Nephron (organoid): ENCODE measurements around the gene ADARB2.
A peak's percentile ranks its signal among the peaks of the same experiment; 100 is the strongest.

Experiments used
- H3K27ac Mint-ChIP-seq, 3 experiments: 2 replicates each; pipeline ENCODE4 v1.8.0; 2020; ENCODE audit warnings: mixed read lengths in 3 of 3, mild to moderate bottlenecking in 2 of 3, moderate library complexity in 1 of 3
- H3K27me3 Mint-ChIP-seq: 2 replicates; pipeline ENCODE4 v1.8.0; 2021; ENCODE audit warnings: low read depth, mild to moderate bottlenecking, moderate library complexity, mixed read lengths
- H3K36me3 Mint-ChIP-seq: 2 replicates; pipeline ENCODE4 v1.8.0; 2020; ENCODE audit warnings: low read depth, mixed read lengths
- H3K4me1 Mint-ChIP-seq: 2 replicates; pipeline ENCODE4 v1.8.0; 2020; ENCODE audit warnings: mixed read lengths
- H3K4me3 Mint-ChIP-seq, 3 experiments: 2 replicates each; pipeline ENCODE4 v1.8.0; 2020; ENCODE audit warnings: mild to moderate bottlenecking in 3 of 3, mixed read lengths in 3 of 3, moderate library complexity in 2 of 3
- H3K9me3 Mint-ChIP-seq: 2 replicates; pipeline ENCODE4 v1.8.0; 2020; ENCODE audit warnings: mixed read lengths
- CTCF ChIP-seq, 3 experiments: fragments of 200-600 bp; sonication (generic); IDR thresholded peaks; one replicate each; pipeline ENCODE4 v1.5.0; 2021; ENCODE audit warnings: antibody characterized with exemption in 3 of 3; ENCODE audit not compliant: unreplicated experiment in 3 of 3

Gene ADARB2

GRCh38 chr10:1323951-1324350, 413.4 kb downstream of the ADARB2 start:
- H3K4me1 Mint-ChIP-seq: no peaks in the 10 kb centered on the region
- no peak overlapping the region for H3K27ac Mint-ChIP-seq
- H3K9me3 Mint-ChIP-seq: peaks cover 3% of the 10 kb centered on the region
- H3K27me3 Mint-ChIP-seq: peaks cover 5% of the 10 kb centered on the region
- TF ChIP-seq CTCF (IDR thresholded peaks at IDR 0.05; ENCODE audit: unreplicated experiment in 3 of 3): no peak
- no peaks in the 10 kb centered on the region for H3K36me3 Mint-ChIP-seq
- H3K4me3 Mint-ChIP-seq: no peak overlapping the region

GRCh38 chr10:1320739-1321320, 416.5 kb downstream of the ADARB2 start:
- H3K27ac Mint-ChIP-seq: no peak overlapping the region
- H3K36me3 Mint-ChIP-seq: no peaks in the 10 kb centered on the region

GRCh38 chr10:1316809-1317143, 420.5 kb downstream of the ADARB2 start:
- Mint-ChIP-seq H3K9me3 (no peaks in the 10 kb centered on the region), H3K4me3 (peak overlapping the region in 1 of 3 experiments; percentile 6), H3K36me3 (no peaks in the 10 kb centered on the region), H3K4me1 (peaks cover 13% of the 10 kb centered on the region), H3K27me3 (peaks cover 15% of the 10 kb centered on the region), H3K27ac (peak overlapping the region; percentile 33 to 59 (median 58))
- no peak for TF ChIP-seq CTCF (IDR thresholded peaks at IDR 0.05; ENCODE audit: unreplicated experiment in 3 of 3)

More at GRCh38 chr10:1320739-1321320, 416.5 kb downstream of the ADARB2 start:
- peaks cover 11% of the 10 kb centered on the region for H3K27me3 Mint-ChIP-seq
- no peaks in the 10 kb centered on the region for H3K9me3 Mint-ChIP-seq
- no peak overlapping the region for H3K4me3 Mint-ChIP-seq
- TF ChIP-seq CTCF (IDR thresholded peaks at IDR 0.05; ENCODE audit: unreplicated experiment in 3 of 3): no peak
- H3K4me1 Mint-ChIP-seq: peaks cover 13% of the 10 kb centered on the region

GRCh38 chr10:1316121-1316808, 421.1 kb downstream of the ADARB2 start:
- no peaks in the 10 kb centered on the region for H3K36me3 Mint-ChIP-seq
- peak overlapping the region; percentile 33 to 59 (median 58) for H3K27ac Mint-ChIP-seq
- H3K9me3 Mint-ChIP-seq: no peaks in the 10 kb centered on the region
- H3K27me3 Mint-ChIP-seq: peaks cover 17% of the 10 kb centered on the region
- no peak for TF ChIP-seq CTCF (IDR thresholded peaks at IDR 0.05; ENCODE audit: unreplicated experiment in 3 of 3)
- peaks cover 13% of the 10 kb centered on the region for H3K4me1 Mint-ChIP-seq
- H3K4me3 Mint-ChIP-seq: peak overlapping the region in 1 of 3 experiments; percentile 6

- Mint-ChIP-seq H3K4me1 (peaks cover 13% of the 10 kb centered on the region), H3K9me3 (no peaks in the 10 kb centered on the region)
- no peak for TF ChIP-seq CTCF (IDR thresholded peaks at IDR 0.05; ENCODE audit: unreplicated experiment in 3 of 3)
These were observed 422.1 kb downstream of the ADARB2 start for GRCh38 chr10:1315178-1315577.

GRCh38 chr10:1311726-1312125, 425.6 kb downstream of the ADARB2 start:
- Mint-ChIP-seq H3K4me3 (no peak overlapping the region), H3K27me3 (peaks cover 23% of the 10 kb centered on the region), H3K4me1 (peaks cover 9% of the 10 kb centered on the region), H3K36me3 (peaks cover 3% of the 10 kb centered on the region), H3K27ac (no peak overlapping the region), H3K9me3 (peaks cover 4% of the 10 kb centered on the region)
- no peak for TF ChIP-seq CTCF (IDR thresholded peaks at IDR 0.05; ENCODE audit: unreplicated experiment in 3 of 3)

More at GRCh38 chr10:1315178-1315577, 422.1 kb downstream of the ADARB2 start:
- Mint-ChIP-seq H3K4me3 (no peak overlapping the region), H3K36me3 (no peaks in the 10 kb centered on the region), H3K27ac (no peak overlapping the region), H3K27me3 (peaks cover 22% of the 10 kb centered on the region)
